ENCODE data around the gene GNGT2. TPM values are rescaled to one million over a fixed set of nuclear protein-coding genes. Genes with fewer than 3 reads are reported as not detected.

GNGT2 gene
- total RNA-seq, 1 experiment from 2014 or later = 0.40 TPM

DNA sequence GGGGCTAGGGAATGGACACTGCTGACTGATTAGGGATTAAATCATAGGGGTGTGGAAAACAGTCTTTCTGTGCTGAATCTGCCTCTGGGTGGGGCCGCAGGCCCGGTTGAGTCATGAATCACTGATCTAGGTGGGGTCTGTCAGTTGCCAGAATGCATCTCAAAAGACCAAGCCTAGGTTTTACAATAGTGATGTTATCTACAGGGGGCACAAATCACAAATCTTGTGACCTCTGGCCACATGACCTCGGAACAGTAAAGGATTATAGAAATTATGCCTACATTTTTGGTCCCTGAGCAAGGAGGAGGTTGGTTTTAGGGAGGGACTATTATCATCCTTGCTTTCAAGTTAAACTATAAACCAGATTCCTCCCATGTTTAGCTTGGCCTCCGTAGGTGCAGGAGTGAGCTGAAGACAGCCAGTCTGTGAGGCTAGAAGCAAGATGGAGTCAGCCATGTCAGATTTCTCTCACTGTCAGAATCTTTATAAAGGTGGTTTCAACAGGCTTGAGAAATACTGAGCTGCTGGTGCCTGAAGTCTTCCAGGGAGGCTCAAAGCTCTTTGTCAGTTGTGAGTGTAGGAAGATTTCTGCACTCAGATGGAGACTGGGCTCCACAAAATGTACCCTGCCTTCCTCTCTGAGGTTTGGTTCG is 12.9 kb downstream of the GNGT2 start:
- Histone ChIP-seq H3K27me3 (ENCODE audit: low read length) (no peaks in the 10 kb centered on the region), H4K20me1 (ENCODE audit: low read length) (no peaks in the 10 kb centered on the region), H2AFZ (ENCODE audit: low read length) (peak overlapping the region; percentile 63), H3K9me3 (ENCODE audit: low read length) (no peaks in the 10 kb centered on the region), H3K36me3 (ENCODE audit: low read depth, low read length) (no peaks in the 10 kb centered on the region), H3K4me1 (ENCODE audit: insufficient read depth, low read length) (peaks cover 11% of the 10 kb centered on the region), H3K9me2 (replicated peaks; ENCODE audit: low read length) (no peaks in the 10 kb centered on the region), H3K79me2 (ENCODE audit: low read length) (no peaks in the 10 kb centered on the region), H3K4me2 (ENCODE audit: low read length) (no peak overlapping the region), H3F3A (ENCODE audit: low read length, unreplicated experiment) (no peaks in the 10 kb centered on the region), H3K9ac (ENCODE audit: low read length) (no peak overlapping the region), H3K27ac (ENCODE audit: low read length) (no peak overlapping the region), H3K4me3 (ENCODE audit: low read length) (no peak overlapping the region)
- POLR2A ChIA-PET (ENCODE audit: unreplicated experiment) = no interaction called here
- ATAC-seq = no peak
- intact Hi-C loops (cut with micrococcal nuclease) = no loop called here
- CTCF ChIA-PET = interaction anchor here (0.6 kb wide), 1 partner anchor 904 kb away, joined by 3 read pairs; no protein-coding TSS in a partner anchor
- no peak for TF ChIP-seq EZH2phosphoT487 (IDR thresholded peaks at IDR 0.05; ENCODE audit: borderline replicate concordance, low read length)
- no peak for TF ChIP-seq EZH2 (IDR thresholded peaks at IDR 0.05; ENCODE audit: low read length, unreplicated experiment)
- TF ChIP-seq, protein P1, sequence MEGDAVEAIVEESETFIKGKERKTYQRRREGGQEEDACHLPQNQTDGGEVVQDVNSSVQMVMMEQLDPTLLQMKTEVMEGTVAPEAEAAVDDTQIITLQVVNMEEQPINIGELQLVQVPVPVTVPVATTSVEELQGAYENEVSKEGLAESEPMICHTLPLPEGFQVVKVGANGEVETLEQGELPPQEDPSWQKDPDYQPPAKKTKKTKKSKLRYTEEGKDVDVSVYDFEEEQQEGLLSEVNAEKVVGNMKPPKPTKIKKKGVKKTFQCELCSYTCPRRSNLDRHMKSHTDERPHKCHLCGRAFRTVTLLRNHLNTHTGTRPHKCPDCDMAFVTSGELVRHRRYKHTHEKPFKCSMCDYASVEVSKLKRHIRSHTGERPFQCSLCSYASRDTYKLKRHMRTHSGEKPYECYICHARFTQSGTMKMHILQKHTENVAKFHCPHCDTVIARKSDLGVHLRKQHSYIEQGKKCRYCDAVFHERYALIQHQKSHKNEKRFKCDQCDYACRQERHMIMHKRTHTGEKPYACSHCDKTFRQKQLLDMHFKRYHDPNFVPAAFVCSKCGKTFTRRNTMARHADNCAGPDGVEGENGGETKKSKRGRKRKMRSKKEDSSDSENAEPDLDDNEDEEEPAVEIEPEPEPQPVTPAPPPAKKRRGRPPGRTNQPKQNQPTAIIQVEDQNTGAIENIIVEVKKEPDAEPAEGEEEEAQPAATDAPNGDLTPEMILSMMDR (conservative IDR thresholded peaks at IDR 0.05; ENCODE audit: low read depth, low read length) = no peak
- BruUV-seq (replicated peaks) = no TSS peak
- DNase-seq = peak; percentile 55

DNA sequence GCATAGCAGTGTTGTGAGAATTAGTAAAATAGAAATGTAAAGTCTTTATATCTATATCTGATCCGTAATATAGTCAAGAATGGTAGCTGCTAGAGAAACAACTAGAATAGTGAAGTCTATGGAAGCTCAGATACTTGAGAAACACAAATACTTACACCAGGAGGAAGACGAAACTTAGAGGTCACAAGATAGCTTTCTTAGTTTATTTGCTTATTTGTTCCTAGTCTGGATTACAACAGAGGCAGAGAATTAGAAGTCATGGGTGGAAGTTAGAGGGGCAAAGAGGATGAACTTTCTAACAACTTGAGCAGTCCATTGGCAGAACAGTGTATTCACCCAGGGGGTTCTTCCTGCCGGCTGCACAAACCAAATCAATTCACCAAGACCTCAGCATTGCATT is 13.9 kb downstream of the GNGT2 start:
- DNase-seq (no peak), ATAC-seq (no peak)
- Histone ChIP-seq H3K27ac (ENCODE audit: low read length) (no peak overlapping the region), H3K9me3 (ENCODE audit: low read length) (no peaks in the 10 kb centered on the region), H2AFZ (ENCODE audit: low read length) (no peak overlapping the region), H3K79me2 (ENCODE audit: low read length) (no peaks in the 10 kb centered on the region), H3K4me3 (ENCODE audit: low read length) (no peak overlapping the region), H3K9ac (ENCODE audit: low read length) (no peak overlapping the region), H4K20me1 (ENCODE audit: low read length) (no peaks in the 10 kb centered on the region), H3K4me1 (ENCODE audit: insufficient read depth, low read length) (peaks cover 11% of the 10 kb centered on the region), H3K4me2 (ENCODE audit: low read length) (no peak overlapping the region), H3F3A (ENCODE audit: low read length, unreplicated experiment) (no peaks in the 10 kb centered on the region), H3K9me2 (replicated peaks; ENCODE audit: low read length) (no peaks in the 10 kb centered on the region), H3K36me3 (ENCODE audit: low read depth, low read length) (no peaks in the 10 kb centered on the region), H3K27me3 (ENCODE audit: low read length) (no peaks in the 10 kb centered on the region)
- BruUV-seq (replicated peaks) = no TSS peak
- ChIA-PET POLR2A (ENCODE audit: unreplicated experiment) (no interaction called here), CTCF (no interaction called here)
- intact Hi-C loops (cut with micrococcal nuclease) = no loop called here
- TF ChIP-seq, protein P1 (conservative IDR thresholded peaks at IDR 0.05; ENCODE audit: low read depth, low read length) = no peak
- no peak for TF ChIP-seq EZH2phosphoT487 (IDR thresholded peaks at IDR 0.05; ENCODE audit: borderline replicate concordance, low read length)
- TF ChIP-seq EZH2 (IDR thresholded peaks at IDR 0.05; ENCODE audit: low read length, unreplicated experiment) = no peak

DNA sequence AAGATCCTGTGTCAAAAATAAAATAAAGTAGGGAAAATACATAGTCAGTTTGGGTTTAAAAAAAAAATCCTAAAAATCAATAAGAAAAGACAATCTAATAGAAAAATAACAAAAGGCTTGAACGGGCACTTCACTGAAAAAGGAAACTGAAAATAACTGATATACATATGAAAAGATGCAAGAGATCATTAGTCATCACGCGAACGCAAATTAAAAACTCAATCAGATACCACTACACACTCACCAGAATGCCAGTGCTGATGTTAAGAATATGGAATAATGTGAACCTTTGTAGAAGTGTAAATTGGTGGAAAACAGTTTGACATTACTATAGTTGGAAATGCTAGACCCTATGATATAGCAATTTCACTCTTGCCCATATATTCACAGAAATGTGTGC is 14.6 kb downstream of the GNGT2 start:
- ATAC-seq (no peak), DNase-seq (no peak)
- intact Hi-C loops (cut with micrococcal nuclease) = no loop called here
- no TSS peak for BruUV-seq (replicated peaks)
- Histone ChIP-seq H3F3A (ENCODE audit: low read length, unreplicated experiment) (no peaks in the 10 kb centered on the region), H3K4me3 (ENCODE audit: low read length) (no peak overlapping the region), H3K27ac (ENCODE audit: low read length) (no peak overlapping the region), H2AFZ (ENCODE audit: low read length) (no peak overlapping the region), H3K9ac (ENCODE audit: low read length) (no peak overlapping the region), H3K27me3 (ENCODE audit: low read length) (no peaks in the 10 kb centered on the region), H3K4me2 (ENCODE audit: low read length) (no peak overlapping the region), H3K9me2 (replicated peaks; ENCODE audit: low read length) (no peaks in the 10 kb centered on the region), H3K9me3 (ENCODE audit: low read length) (no peaks in the 10 kb centered on the region), H3K4me1 (ENCODE audit: insufficient read depth, low read length) (peaks cover 14% of the 10 kb centered on the region), H3K36me3 (ENCODE audit: low read depth, low read length) (no peaks in the 10 kb centered on the region), H4K20me1 (ENCODE audit: low read length) (no peaks in the 10 kb centered on the region), H3K79me2 (ENCODE audit: low read length) (no peaks in the 10 kb centered on the region)
- no peak for TF ChIP-seq EZH2phosphoT487 (IDR thresholded peaks at IDR 0.05; ENCODE audit: borderline replicate concordance, low read length)
- TF ChIP-seq EZH2 (IDR thresholded peaks at IDR 0.05; ENCODE audit: low read length, unreplicated experiment) = no peak
- TF ChIP-seq, protein P1 (conservative IDR thresholded peaks at IDR 0.05; ENCODE audit: low read depth, low read length) = no peak
- ChIA-PET POLR2A (ENCODE audit: unreplicated experiment) (no interaction called here), CTCF (no interaction called here)

Measured in PC-3 (cell line).